ENCODE data around the gene TFCP2L1. TPM values are rescaled to one million over a fixed set of nuclear protein-coding genes. Genes with fewer than 3 reads are reported as not detected.

TFCP2L1 gene
- total RNA-seq, 1 experiment from 2014 or later: 4.3 TPM

DNA sequence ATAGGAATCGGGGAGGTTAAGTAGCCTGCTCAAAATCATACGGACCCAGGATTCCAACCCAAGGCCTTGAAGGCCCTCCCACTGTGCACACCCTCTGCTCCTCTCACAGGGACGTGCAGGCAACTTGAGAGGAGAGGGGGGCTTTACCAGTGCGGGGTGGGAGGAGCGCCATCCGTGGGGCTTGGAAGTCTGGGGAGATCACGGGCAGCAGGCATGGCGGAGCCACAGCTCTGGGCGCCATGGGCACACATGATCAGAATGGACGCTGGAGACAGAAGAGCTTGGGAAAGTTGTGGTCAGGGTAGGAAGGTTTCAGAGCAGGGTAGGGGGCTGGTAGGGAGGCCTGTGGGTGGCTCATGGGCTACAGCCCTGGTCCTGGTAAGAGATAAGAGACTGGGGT, 70.7 kb downstream of the TFCP2L1 start (continued):
- TF ChIP-seq AR (CRISPR knock-in tag; IDR thresholded peaks at IDR 0.05) (no peak), KAT7 (CRISPR knock-in tag; IDR thresholded peaks at IDR 0.05; ENCODE audit: borderline replicate concordance) (no peak), SMAD4 (CRISPR knock-in tag; IDR thresholded peaks at IDR 0.05) (no peak), ZNF317 (CRISPR knock-in tag; IDR thresholded peaks at IDR 0.05; ENCODE audit: borderline replicate concordance, low read depth) (no peak), TEAD4 (CRISPR knock-in tag; IDR thresholded peaks at IDR 0.05) (no peak), ATF1 (CRISPR knock-in tag; IDR thresholded peaks at IDR 0.05) (no peak), ZNF138 (CRISPR knock-in tag; conservative IDR thresholded peaks at IDR 0.05) (no peak), ESRRA (CRISPR knock-in tag; IDR thresholded peaks at IDR 0.05; ENCODE audit: borderline replicate concordance) (no peak)

DNA sequence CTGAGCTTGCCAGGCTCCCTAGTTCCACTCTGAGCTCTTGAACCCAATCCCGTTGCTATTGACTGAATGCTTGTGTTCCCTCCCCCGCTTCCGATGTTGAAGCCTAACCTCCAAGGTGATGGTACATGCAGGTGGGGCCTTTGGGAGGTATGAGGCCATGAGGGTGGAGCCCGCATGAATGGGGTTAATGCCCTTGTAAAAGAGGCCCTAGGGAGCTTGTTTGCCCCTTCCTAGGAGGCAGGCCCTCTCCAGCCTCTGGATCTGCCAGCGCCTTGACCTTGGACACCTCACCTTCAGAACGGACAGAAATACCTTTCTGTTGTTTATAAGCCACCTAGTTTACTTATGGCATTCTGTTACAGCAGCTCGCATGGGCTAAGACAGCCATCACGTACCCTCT, 71.6 kb downstream of the TFCP2L1 start:
- Mint-ChIP-seq H3K9me3 (no peaks in the 10 kb centered on the region), H3K4me3 (no peak overlapping the region), H3K27ac (no peak overlapping the region), H3K36me3 (no peaks in the 10 kb centered on the region), H3K27me3 (ENCODE audit: low read depth) (no peaks in the 10 kb centered on the region), H3K4me1 (peaks cover 14% of the 10 kb centered on the region)
- ChIA-PET POLR2A (no interaction called here), CTCF (interaction anchor here (0.5 to 2.2 kb wide), 3 partner anchors 118 to 1407 kb away, joined by 3 to 7 read pairs (median 7); no protein-coding TSS in a partner anchor)
- TF ChIP-seq ZNF671 (CRISPR knock-in tag; IDR thresholded peaks at IDR 0.05): no peak
- TF ChIP-seq SP1 (CRISPR knock-in tag; conservative IDR thresholded peaks at IDR 0.05): no peak
- TF ChIP-seq CREB1 (CRISPR knock-in tag; IDR thresholded peaks at IDR 0.05): no peak
- TF ChIP-seq GABPB1 (CRISPR knock-in tag; IDR thresholded peaks at IDR 0.05): no peak
- TF ChIP-seq ESRRA (CRISPR knock-in tag; IDR thresholded peaks at IDR 0.05; ENCODE audit: borderline replicate concordance): no peak
- no peak for TF ChIP-seq ATF1 (CRISPR knock-in tag; IDR thresholded peaks at IDR 0.05)
- TF ChIP-seq, protein P1, sequence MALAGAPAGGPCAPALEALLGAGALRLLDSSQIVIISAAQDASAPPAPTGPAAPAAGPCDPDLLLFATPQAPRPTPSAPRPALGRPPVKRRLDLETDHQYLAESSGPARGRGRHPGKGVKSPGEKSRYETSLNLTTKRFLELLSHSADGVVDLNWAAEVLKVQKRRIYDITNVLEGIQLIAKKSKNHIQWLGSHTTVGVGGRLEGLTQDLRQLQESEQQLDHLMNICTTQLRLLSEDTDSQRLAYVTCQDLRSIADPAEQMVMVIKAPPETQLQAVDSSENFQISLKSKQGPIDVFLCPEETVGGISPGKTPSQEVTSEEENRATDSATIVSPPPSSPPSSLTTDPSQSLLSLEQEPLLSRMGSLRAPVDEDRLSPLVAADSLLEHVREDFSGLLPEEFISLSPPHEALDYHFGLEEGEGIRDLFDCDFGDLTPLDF (CRISPR knock-in tag; IDR thresholded peaks at IDR 0.05): no peak
- no peak for ATAC-seq
- DNase-seq (ENCODE audit: low spot score): no peak

DNA sequence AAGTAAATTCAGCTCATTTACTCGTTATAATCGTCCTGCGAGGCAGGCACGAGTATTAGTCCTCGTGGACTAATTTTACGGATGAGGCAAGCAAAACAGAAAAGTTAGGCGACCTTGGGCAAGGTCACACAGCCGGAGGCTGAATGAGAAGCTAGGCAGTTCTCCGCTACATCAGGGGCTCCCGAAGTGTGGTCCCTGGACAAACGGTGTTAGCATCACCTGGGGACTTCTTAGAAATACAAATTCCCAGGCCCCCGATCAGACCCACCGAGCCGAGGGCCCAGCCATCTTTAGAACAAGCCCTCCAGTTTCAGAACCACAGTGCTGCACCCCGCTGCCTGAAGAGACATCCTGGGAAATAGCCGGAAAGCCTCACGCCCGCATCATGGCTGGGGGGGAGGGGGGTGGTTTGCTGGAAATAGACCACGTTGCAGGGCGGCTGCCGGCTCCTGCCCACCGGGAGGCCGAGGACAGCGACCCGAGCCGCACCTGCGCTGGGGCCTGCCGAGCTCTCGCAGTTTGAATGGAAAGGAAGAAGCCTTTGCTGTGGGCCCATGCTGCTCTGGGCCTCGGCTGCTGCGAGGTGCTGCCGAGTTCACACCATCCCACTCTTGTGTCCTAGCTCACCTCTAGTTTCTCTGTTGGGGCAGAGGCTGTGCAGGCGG, 72.2 kb downstream of the TFCP2L1 start:
- Mint-ChIP-seq H3K9me3 (no peaks in the 10 kb centered on the region), H3K4me3 (no peak overlapping the region), H3K36me3 (no peaks in the 10 kb centered on the region), H3K4me1 (peaks cover 14% of the 10 kb centered on the region), H3K27me3 (ENCODE audit: low read depth) (no peaks in the 10 kb centered on the region), H3K27ac (no peak overlapping the region)
- no peak for DNase-seq (ENCODE audit: low spot score)
- peak; percentile 40 for ATAC-seq
- CTCF ChIA-PET: interaction anchor here (0.5 to 2.2 kb wide), 4 partner anchors 118 to 1408 kb away, joined by 3 to 7 read pairs (median 5); no protein-coding TSS in a partner anchor
- POLR2A ChIA-PET: no interaction called here
- TF ChIP-seq PREB (CRISPR knock-in tag; IDR thresholded peaks at IDR 0.05; ENCODE audit: borderline replicate concordance) (no peak), ZNF396 (CRISPR knock-in tag; IDR thresholded peaks at IDR 0.05; ENCODE audit: borderline replicate concordance) (no peak)

GRCh38 chr2:121211689-121212151, 73.3 kb downstream of the TFCP2L1 start:
- no peak overlapping the region for H3K27ac Mint-ChIP-seq
- H3K36me3 Mint-ChIP-seq: no peaks in the 10 kb centered on the region
- POLR2A ChIA-PET: no interaction called here

More at GRCh38 chr2:121211689-121212151, 73.3 kb downstream of the TFCP2L1 start:
- H3K27me3 Mint-ChIP-seq (ENCODE audit: low read depth): no peaks in the 10 kb centered on the region
- DNase-seq (ENCODE audit: low spot score) (no peak), ATAC-seq (no peak)
- H3K4me3 Mint-ChIP-seq: no peak overlapping the region
- H3K4me1 Mint-ChIP-seq: peaks cover 14% of the 10 kb centered on the region
- no peaks in the 10 kb centered on the region for H3K9me3 Mint-ChIP-seq
- no peak for TF ChIP-seq ZNF232 (CRISPR knock-in tag; IDR thresholded peaks at IDR 0.05)
- TF ChIP-seq, protein P2, sequence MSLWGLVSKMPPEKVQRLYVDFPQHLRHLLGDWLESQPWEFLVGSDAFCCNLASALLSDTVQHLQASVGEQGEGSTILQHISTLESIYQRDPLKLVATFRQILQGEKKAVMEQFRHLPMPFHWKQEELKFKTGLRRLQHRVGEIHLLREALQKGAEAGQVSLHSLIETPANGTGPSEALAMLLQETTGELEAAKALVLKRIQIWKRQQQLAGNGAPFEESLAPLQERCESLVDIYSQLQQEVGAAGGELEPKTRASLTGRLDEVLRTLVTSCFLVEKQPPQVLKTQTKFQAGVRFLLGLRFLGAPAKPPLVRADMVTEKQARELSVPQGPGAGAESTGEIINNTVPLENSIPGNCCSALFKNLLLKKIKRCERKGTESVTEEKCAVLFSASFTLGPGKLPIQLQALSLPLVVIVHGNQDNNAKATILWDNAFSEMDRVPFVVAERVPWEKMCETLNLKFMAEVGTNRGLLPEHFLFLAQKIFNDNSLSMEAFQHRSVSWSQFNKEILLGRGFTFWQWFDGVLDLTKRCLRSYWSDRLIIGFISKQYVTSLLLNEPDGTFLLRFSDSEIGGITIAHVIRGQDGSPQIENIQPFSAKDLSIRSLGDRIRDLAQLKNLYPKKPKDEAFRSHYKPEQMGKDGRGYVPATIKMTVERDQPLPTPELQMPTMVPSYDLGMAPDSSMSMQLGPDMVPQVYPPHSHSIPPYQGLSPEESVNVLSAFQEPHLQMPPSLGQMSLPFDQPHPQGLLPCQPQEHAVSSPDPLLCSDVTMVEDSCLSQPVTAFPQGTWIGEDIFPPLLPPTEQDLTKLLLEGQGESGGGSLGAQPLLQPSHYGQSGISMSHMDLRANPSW (CRISPR knock-in tag; conservative IDR thresholded peaks at IDR 0.05; ENCODE audit: low read depth): no peak
- CTCF ChIA-PET: no interaction called here
